ENCODE measurements around the gene S1PR1. TPM values are rescaled to one million over a fixed set of nuclear protein-coding genes. Genes with fewer than 3 reads are reported as not detected.

Gene S1PR1
- total and polyA plus RNA-seq, 2 donors (not counting 3 experiments of a cell fraction or from before 2014, with no cell fraction given), result 137 to 387 TPM

DNA sequence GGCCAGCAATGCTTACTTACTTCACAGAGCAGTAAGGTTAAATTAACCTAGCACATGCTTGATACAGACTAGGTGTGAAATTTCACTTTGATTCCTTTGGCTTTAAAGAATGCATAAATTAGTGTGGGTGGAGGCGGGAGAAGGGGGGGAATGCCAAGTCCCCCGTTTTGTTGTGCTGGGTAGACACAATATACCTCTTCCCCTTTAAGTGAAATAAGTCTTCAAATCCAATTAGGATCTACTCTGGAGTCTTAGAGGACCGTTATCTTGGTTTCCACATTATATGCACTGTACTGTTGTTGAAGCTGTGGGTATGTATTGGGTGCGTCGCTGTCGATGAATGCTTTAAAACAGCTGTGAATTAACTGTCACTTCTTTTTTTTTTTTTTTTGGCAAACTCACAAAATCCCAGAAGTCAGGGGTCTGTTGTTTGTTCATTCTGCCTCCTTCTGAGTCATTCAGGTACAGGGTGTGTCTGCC lies 1.6 kb upstream of the S1PR1 start:
- H3K9me1 ChIP-seq (replicated peaks; ENCODE audit: control insufficient read depth, extremely low read depth, insufficient read depth, low read length), result no peaks in the 10 kb centered on the region
- H3K79me2 ChIP-seq (ENCODE audit: control insufficient read depth, insufficient read depth, low read length), result peaks cover 45% of the 10 kb centered on the region
- H3K9me3 ChIP-seq (replicated peaks; ENCODE audit: control insufficient read depth, insufficient read depth, low read length), result no peaks in the 10 kb centered on the region
- H3K36me3 ChIP-seq (ENCODE audit: control insufficient read depth in 2 of 2, extremely low read depth in 1 of 2, insufficient read depth in 2 of 2, low read length in 2 of 2), result peaks cover 13% of the 10 kb centered on the region in 2 experiments
- intact Hi-C loops (cut with micrococcal nuclease), result no loop called here
- H3K27ac ChIP-seq (ENCODE audit: insufficient read depth, low read depth, low read length), result peak overlapping the region; percentile 99
- no peaks in the 10 kb centered on the region for H4K20me1 ChIP-seq (replicated peaks; ENCODE audit: control insufficient read depth, extremely low read depth, insufficient read depth, low read length)
- peaks cover 23% of the 10 kb centered on the region for H3K4me1 ChIP-seq (ENCODE audit: control insufficient read depth, extremely low read depth, insufficient read depth, low read length)
- H3K27me3 ChIP-seq (ENCODE audit: control insufficient read depth in 2 of 2, insufficient read depth in 2 of 2, low read length in 2 of 2), result no peaks in the 10 kb centered on the region
- dilution Hi-C loops (cut with MboI; ENCODE audit: extremely low pct_ligation_motif_present, low sequenced_read_pairs), result no loop called here
- peak overlapping the region; percentile 92 for H3K4me2 ChIP-seq (ENCODE audit: insufficient read depth, low read length)
- no TSS peak for BruUV-seq (replicated peaks)
- DNase-seq (ENCODE audit: low read depth, low spot score) (no peak), FAIRE-seq (no peak)
- H2AFZ ChIP-seq (ENCODE audit: low read depth, low read length), result peak overlapping the region; percentile 22
- TF ChIP-seq POLR2A (IDR thresholded peaks at IDR 0.05; ENCODE audit: low read depth, low read length), result no peak
- peak; percentile 51 for TF ChIP-seq FOS (IDR thresholded peaks at IDR 0.05; ENCODE audit: borderline replicate concordance, insufficient read depth, low read length)
- CTCF ChIA-PET, result interaction anchor here (0.7 to 12.2 kb wide), 13 partner anchors 21 to 314 kb away, joined by 3 to 368 read pairs (median 4); no protein-coding TSS in a partner anchor
- peak overlapping the region; percentile 100 for H3K9ac ChIP-seq (replicated peaks; ENCODE audit: extremely low read depth, insufficient read depth, low read length)
- POLR2A ChIA-PET, result interaction anchor here (0.6 to 1.7 kb wide), 8 partner anchors 11 to 93 kb away, joined by 3 to 9 read pairs (median 3); no protein-coding TSS in a partner anchor
- peak overlapping the region; percentile 88 to 100 (median 99) for H3K4me3 ChIP-seq (replicated peaks in 1 of 3; ENCODE audit: insufficient read depth in 1 of 3, low read depth in 1 of 3, low read length in 3 of 3)

- Histone ChIP-seq H3K9me1 (replicated peaks; ENCODE audit: control insufficient read depth, extremely low read depth, insufficient read depth, low read length) (no peaks in the 10 kb centered on the region), H3K36me3 (ENCODE audit: control insufficient read depth in 2 of 2, extremely low read depth in 1 of 2, insufficient read depth in 2 of 2, low read length in 2 of 2) (peaks cover 16 to 18% of the 10 kb centered on the region in 2 experiments), H3K27me3 (ENCODE audit: control insufficient read depth in 2 of 2, insufficient read depth in 2 of 2, low read length in 2 of 2) (no peaks in the 10 kb centered on the region), H3K9ac (replicated peaks; ENCODE audit: extremely low read depth, insufficient read depth, low read length) (peak overlapping the region; percentile 100), H3K4me1 (ENCODE audit: control insufficient read depth, extremely low read depth, insufficient read depth, low read length) (peaks cover 29% of the 10 kb centered on the region), H3K79me2 (ENCODE audit: control insufficient read depth, insufficient read depth, low read length) (peaks cover 52% of the 10 kb centered on the region), H3K4me2 (ENCODE audit: insufficient read depth, low read length) (peak overlapping the region; percentile 92), H3K4me3 (replicated peaks in 1 of 3; ENCODE audit: insufficient read depth in 1 of 3, low read depth in 1 of 3, low read length in 3 of 3) (peak overlapping the region; percentile 88 to 100 (median 99)), H2AFZ (ENCODE audit: low read depth, low read length) (peak overlapping the region; percentile 28), H4K20me1 (replicated peaks; ENCODE audit: control insufficient read depth, extremely low read depth, insufficient read depth, low read length) (no peaks in the 10 kb centered on the region), H3K9me3 (replicated peaks; ENCODE audit: control insufficient read depth, insufficient read depth, low read length) (no peaks in the 10 kb centered on the region), H3K27ac (ENCODE audit: insufficient read depth, low read depth, low read length) (peak overlapping the region; percentile 99)
- TF ChIP-seq GATA2 (IDR thresholded peaks at IDR 0.05; ENCODE audit: insufficient read depth, insufficient read length, low read depth, low read length) (peak; percentile 18), MYC (IDR thresholded peaks at IDR 0.05; ENCODE audit: low read depth, low read length) (no peak), POLR2AphosphoS5 (IDR thresholded peaks at IDR 0.05; ENCODE audit: insufficient read depth, low read depth, low read length) (peak; percentile 78), JUN (IDR thresholded peaks at IDR 0.05; ENCODE audit: borderline replicate concordance, insufficient read depth, insufficient read length, low read depth) (no peak), EZH2 (IDR thresholded peaks at IDR 0.05; ENCODE audit: borderline replicate concordance, low read depth, low read length, severe bottlenecking) (no peak), FOS (IDR thresholded peaks at IDR 0.05; ENCODE audit: borderline replicate concordance, insufficient read depth, low read length) (no peak), POLR2A (IDR thresholded peaks at IDR 0.05; ENCODE audit: low read depth, low read length) (peak; percentile 85)
- TF ChIP-seq, protein P1, sequence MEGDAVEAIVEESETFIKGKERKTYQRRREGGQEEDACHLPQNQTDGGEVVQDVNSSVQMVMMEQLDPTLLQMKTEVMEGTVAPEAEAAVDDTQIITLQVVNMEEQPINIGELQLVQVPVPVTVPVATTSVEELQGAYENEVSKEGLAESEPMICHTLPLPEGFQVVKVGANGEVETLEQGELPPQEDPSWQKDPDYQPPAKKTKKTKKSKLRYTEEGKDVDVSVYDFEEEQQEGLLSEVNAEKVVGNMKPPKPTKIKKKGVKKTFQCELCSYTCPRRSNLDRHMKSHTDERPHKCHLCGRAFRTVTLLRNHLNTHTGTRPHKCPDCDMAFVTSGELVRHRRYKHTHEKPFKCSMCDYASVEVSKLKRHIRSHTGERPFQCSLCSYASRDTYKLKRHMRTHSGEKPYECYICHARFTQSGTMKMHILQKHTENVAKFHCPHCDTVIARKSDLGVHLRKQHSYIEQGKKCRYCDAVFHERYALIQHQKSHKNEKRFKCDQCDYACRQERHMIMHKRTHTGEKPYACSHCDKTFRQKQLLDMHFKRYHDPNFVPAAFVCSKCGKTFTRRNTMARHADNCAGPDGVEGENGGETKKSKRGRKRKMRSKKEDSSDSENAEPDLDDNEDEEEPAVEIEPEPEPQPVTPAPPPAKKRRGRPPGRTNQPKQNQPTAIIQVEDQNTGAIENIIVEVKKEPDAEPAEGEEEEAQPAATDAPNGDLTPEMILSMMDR (IDR thresholded peaks at IDR 0.05; ENCODE audit: extremely low read depth in 1 of 2, insufficient read depth in 1 of 2, low read depth in 1 of 2, low read length in 2 of 2), result no peak
- TF ChIP-seq, protein P2, sequence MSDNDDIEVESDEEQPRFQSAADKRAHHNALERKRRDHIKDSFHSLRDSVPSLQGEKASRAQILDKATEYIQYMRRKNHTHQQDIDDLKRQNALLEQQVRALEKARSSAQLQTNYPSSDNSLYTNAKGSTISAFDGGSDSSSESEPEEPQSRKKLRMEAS (IDR thresholded peaks at IDR 0.05; ENCODE audit: insufficient read depth, insufficient read length), result no peak
- TSS peak; percentile 44 for BruUV-seq (replicated peaks)
- peak; percentile 76 for FAIRE-seq
- ChIA-PET POLR2A (interaction anchor here (0.7 to 1.7 kb wide), 12 partner anchors 11 to 247 kb away, joined by 3 to 16 read pairs (median 4); no protein-coding TSS in a partner anchor), CTCF (interaction anchor here (0.7 to 12.2 kb wide), 16 partner anchors 21 to 315 kb away, joined by 3 to 368 read pairs (median 4); no protein-coding TSS in a partner anchor)
- peak; percentile 83 for DNase-seq (ENCODE audit: low read depth, low spot score)
- dilution Hi-C loops (cut with MboI; ENCODE audit: extremely low pct_ligation_motif_present, low sequenced_read_pairs) (no loop called here), intact Hi-C loops (cut with micrococcal nuclease) (loop anchor here (1.0 kb wide), 5 partner anchors 49 to 341 kb away; no protein-coding TSS in a partner anchor)
Observed at GRCh38 chr1:101235696-101236515, 913 bp upstream of the S1PR1 start.

All from endothelial cell of umbilical vein (primary cell).